ENCODE measurements around the gene BCAM.
A peak's percentile ranks its signal among the peaks of the same experiment; 100 is the strongest.

BCAM gene

DNA sequence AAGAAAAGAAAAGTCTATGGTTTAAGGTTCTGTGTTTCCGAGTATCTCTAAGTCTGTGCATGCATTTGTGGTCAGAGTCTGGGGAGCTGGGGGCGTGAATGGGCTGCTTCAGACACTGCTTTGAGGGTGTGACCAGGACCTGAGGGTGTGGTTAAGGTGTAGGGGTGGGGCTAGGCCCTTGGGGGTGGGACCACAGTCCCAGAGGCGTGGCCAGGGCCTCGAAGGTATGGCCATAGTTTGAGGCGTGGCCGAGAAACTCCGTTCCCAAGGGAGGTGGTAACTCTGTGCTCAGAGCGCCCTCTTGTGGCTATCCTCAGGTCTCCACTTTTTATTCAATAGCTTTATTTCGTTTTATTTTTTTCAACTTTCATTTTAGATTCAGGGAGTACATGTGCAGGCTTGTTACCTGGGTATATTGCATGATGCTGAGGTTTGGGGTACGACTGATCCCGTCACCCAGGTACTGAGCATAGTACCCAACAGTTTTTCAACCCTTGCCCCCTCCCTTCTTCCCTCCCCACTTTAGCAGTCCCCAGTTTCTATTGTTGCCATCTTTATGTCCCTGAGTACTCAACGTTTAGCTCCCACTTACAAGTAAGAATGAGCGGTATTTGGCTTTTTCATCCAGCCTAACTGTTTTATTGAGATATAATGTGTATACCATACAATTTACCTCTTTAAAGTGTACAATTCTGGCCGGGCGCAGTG is 38.2 kb upstream of the BCAM start (continued):
- TF ChIP-seq, protein P1, sequence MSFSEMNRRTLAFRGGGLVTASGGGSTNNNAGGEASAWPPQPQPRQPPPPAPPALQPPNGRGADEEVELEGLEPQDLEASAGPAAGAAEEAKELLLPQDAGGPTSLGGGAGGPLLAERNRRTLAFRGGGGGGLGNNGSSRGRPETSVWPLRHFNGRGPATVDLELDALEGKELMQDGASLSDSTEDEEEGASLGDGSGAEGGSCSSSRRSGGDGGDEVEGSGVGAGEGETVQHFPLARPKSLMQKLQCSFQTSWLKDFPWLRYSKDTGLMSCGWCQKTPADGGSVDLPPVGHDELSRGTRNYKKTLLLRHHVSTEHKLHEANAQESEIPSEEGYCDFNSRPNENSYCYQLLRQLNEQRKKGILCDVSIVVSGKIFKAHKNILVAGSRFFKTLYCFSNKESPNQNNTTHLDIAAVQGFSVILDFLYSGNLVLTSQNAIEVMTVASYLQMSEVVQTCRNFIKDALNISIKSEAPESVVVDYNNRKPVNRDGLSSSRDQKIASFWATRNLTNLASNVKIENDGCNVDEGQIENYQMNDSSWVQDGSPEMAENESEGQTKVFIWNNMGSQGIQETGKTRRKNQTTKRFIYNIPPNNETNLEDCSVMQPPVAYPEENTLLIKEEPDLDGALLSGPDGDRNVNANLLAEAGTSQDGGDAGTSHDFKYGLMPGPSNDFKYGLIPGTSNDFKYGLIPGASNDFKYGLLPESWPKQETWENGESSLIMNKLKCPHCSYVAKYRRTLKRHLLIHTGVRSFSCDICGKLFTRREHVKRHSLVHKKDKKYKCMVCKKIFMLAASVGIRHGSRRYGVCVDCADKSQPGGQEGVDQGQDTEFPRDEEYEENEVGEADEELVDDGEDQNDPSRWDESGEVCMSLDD (tag by site-specific recombination; IDR thresholded peaks at IDR 0.05): no peak
- peak; percentile 46; the same call in 1 of the 2 replicates for TF ChIP-seq SP7 (tag by site-specific recombination; IDR thresholded peaks at IDR 0.05)
- TF ChIP-seq, protein P2, sequence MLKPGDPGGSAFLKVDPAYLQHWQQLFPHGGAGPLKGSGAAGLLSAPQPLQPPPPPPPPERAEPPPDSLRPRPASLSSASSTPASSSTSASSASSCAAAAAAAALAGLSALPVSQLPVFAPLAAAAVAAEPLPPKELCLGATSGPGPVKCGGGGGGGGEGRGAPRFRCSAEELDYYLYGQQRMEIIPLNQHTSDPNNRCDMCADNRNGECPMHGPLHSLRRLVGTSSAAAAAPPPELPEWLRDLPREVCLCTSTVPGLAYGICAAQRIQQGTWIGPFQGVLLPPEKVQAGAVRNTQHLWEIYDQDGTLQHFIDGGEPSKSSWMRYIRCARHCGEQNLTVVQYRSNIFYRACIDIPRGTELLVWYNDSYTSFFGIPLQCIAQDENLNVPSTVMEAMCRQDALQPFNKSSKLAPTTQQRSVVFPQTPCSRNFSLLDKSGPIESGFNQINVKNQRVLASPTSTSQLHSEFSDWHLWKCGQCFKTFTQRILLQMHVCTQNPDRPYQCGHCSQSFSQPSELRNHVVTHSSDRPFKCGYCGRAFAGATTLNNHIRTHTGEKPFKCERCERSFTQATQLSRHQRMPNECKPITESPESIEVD (tag by site-specific recombination; IDR thresholded peaks at IDR 0.05): no peak
- no peak for TF ChIP-seq ZNF670 (tag by site-specific recombination; IDR thresholded peaks at IDR 0.05; ENCODE audit: low read depth)
- TF ChIP-seq KLF9 (tag by site-specific recombination; IDR thresholded peaks at IDR 0.05; ENCODE audit: low read depth): peak; percentile 83
- peak; percentile 46; the same call in 1 of the 2 replicates for TF ChIP-seq KLF8 (tag by site-specific recombination; IDR thresholded peaks at IDR 0.05)
- no peak for TF ChIP-seq ZNF843 (tag by site-specific recombination; IDR thresholded peaks at IDR 0.05)
- 0 out of 2 replicates have a peak, but pooled peaks have one; percentile 19 for TF ChIP-seq PRDM1 (tag by site-specific recombination; IDR thresholded peaks at IDR 0.05)
- TF ChIP-seq ZNF404 (tag by site-specific recombination; IDR thresholded peaks at IDR 0.05): no peak
- TF ChIP-seq ZNF48 (tag by site-specific recombination; IDR thresholded peaks at IDR 0.05): no peak
- no peak for TF ChIP-seq OSR2 (tag by site-specific recombination; IDR thresholded peaks at IDR 0.05)
- no peak for TF ChIP-seq ZNF529 (tag by site-specific recombination; IDR thresholded peaks at IDR 0.05; ENCODE audit: insufficient replicate concordance)
- TF ChIP-seq, protein P3, sequence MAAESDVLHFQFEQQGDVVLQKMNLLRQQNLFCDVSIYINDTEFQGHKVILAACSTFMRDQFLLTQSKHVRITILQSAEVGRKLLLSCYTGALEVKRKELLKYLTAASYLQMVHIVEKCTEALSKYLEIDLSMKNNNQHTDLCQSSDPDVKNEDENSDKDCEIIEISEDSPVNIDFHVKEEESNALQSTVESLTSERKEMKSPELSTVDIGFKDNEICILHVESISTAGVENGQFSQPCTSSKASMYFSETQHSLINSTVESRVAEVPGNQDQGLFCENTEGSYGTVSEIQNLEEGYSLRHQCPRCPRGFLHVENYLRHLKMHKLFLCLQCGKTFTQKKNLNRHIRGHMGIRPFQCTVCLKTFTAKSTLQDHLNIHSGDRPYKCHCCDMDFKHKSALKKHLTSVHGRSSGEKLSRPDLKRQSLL (tag by site-specific recombination; IDR thresholded peaks at IDR 0.05): no peak
- no peak for TF ChIP-seq WT1 (tag by site-specific recombination; IDR thresholded peaks at IDR 0.05)
- TF ChIP-seq ZFHX2 (tag by site-specific recombination; conservative IDR thresholded peaks at IDR 0.05): peak; percentile 21; the same call in 1 of the 2 replicates
- no peak for TF ChIP-seq ZNF174 (tag by site-specific recombination; IDR thresholded peaks at IDR 0.05)
- TF ChIP-seq SCRT2 (tag by site-specific recombination; IDR thresholded peaks at IDR 0.05): no peak
- no peak for TF ChIP-seq ZNF555 (tag by site-specific recombination; conservative IDR thresholded peaks at IDR 0.05)
- no peak for TF ChIP-seq YY1 (tag by site-specific recombination; IDR thresholded peaks at IDR 0.05)
- TF ChIP-seq, protein P4, sequence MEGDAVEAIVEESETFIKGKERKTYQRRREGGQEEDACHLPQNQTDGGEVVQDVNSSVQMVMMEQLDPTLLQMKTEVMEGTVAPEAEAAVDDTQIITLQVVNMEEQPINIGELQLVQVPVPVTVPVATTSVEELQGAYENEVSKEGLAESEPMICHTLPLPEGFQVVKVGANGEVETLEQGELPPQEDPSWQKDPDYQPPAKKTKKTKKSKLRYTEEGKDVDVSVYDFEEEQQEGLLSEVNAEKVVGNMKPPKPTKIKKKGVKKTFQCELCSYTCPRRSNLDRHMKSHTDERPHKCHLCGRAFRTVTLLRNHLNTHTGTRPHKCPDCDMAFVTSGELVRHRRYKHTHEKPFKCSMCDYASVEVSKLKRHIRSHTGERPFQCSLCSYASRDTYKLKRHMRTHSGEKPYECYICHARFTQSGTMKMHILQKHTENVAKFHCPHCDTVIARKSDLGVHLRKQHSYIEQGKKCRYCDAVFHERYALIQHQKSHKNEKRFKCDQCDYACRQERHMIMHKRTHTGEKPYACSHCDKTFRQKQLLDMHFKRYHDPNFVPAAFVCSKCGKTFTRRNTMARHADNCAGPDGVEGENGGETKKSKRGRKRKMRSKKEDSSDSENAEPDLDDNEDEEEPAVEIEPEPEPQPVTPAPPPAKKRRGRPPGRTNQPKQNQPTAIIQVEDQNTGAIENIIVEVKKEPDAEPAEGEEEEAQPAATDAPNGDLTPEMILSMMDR (tag by site-specific recombination; IDR thresholded peaks at IDR 0.05): peak; percentile 77
- TF ChIP-seq ZNF114 (tag by site-specific recombination; IDR thresholded peaks at IDR 0.05): no peak
- TF ChIP-seq ZNF654 (tag by site-specific recombination; IDR thresholded peaks at IDR 0.05; ENCODE audit: low read depth): peak; percentile 91
- TF ChIP-seq KLF16 (tag by site-specific recombination; IDR thresholded peaks at IDR 0.05): peak; percentile 45; the same call in 1 of the 2 replicates
- no peak for TF ChIP-seq OVOL3 (tag by site-specific recombination; IDR thresholded peaks at IDR 0.05)
- peak; percentile 26; the same call in 1 of the 2 replicates for TF ChIP-seq ZNF660 (tag by site-specific recombination; IDR thresholded peaks at IDR 0.05)
- TF ChIP-seq, protein P5, sequence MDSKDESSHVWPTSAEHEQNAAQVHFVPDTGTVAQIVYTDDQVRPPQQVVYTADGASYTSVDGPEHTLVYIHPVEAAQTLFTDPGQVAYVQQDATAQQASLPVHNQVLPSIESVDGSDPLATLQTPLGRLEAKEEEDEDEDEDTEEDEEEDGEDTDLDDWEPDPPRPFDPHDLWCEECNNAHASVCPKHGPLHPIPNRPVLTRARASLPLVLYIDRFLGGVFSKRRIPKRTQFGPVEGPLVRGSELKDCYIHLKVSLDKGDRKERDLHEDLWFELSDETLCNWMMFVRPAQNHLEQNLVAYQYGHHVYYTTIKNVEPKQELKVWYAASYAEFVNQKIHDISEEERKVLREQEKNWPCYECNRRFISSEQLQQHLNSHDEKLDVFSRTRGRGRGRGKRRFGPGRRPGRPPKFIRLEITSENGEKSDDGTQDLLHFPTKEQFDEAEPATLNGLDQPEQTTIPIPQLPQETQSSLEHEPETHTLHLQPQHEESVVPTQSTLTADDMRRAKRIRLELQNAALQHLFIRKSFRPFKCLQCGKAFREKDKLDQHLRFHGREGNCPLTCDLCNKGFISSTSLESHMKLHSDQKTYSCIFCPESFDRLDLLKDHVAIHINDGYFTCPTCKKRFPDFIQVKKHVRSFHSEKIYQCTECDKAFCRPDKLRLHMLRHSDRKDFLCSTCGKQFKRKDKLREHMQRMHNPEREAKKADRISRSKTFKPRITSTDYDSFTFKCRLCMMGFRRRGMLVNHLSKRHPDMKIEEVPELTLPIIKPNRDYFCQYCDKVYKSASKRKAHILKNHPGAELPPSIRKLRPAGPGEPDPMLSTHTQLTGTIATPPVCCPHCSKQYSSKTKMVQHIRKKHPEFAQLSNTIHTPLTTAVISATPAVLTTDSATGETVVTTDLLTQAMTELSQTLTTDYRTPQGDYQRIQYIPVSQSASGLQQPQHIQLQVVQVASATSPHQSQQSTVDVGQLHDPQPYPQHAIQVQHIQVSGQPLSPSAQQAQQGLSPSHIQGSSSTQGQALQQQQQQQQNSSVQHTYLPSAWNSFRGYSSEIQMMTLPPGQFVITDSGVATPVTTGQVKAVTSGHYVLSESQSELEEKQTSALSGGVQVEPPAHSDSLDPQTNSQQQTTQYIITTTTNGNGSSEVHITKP (tag by site-specific recombination; IDR thresholded peaks at IDR 0.05): 0 out of 2 replicates have a peak, but pooled peaks have one; percentile 12
- TF ChIP-seq, protein P6, sequence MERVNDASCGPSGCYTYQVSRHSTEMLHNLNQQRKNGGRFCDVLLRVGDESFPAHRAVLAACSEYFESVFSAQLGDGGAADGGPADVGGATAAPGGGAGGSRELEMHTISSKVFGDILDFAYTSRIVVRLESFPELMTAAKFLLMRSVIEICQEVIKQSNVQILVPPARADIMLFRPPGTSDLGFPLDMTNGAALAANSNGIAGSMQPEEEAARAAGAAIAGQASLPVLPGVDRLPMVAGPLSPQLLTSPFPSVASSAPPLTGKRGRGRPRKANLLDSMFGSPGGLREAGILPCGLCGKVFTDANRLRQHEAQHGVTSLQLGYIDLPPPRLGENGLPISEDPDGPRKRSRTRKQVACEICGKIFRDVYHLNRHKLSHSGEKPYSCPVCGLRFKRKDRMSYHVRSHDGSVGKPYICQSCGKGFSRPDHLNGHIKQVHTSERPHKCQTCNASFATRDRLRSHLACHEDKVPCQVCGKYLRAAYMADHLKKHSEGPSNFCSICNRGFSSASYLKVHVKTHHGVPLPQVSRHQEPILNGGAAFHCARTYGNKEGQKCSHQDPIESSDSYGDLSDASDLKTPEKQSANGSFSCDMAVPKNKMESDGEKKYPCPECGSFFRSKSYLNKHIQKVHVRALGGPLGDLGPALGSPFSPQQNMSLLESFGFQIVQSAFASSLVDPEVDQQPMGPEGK (tag by site-specific recombination; IDR thresholded peaks at IDR 0.05): peak; percentile 31; the same call in 1 of the 2 replicates

Data from HEK293 (cell line).